ENCODE data around the gene FKBP10. TPM values are rescaled to one million over a fixed set of nuclear protein-coding genes. Genes with fewer than 3 reads are reported as not detected.

Gene FKBP10
- total and polyA plus RNA-seq, 9 of the 15 experiments (the other 6 are each of a cell fraction or from before 2014, with no cell fraction given) = 0.03 to 3.0 (median 1.4) TPM; not detected in 1

DNA sequence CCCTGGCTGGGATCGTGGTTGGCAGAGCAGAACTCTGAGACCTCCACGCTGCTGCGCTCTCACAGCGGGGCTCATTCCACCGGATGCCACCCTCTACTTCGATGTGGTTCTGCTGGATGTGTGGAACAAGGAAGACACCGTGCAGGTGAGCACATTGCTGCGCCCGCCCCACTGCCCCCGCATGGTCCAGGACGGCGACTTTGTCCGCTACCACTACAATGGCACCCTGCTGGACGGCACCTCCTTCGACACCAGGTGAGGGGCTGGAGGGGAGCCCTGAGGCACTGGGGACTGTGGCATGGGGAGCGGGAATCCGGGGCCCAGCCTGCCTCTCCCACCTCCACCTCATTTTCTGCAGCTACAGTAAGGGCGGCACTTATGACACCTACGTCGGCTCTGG lies 5.2 kb downstream of the FKBP10 start:
- WGBS (ENCODE audit: insufficient coverage, low coverage, missing lambda C conversion rate) = 88% methylated on average over 16 of the region's 20 CpGs
- POLR2A ChIA-PET = no interaction called here

DNA sequence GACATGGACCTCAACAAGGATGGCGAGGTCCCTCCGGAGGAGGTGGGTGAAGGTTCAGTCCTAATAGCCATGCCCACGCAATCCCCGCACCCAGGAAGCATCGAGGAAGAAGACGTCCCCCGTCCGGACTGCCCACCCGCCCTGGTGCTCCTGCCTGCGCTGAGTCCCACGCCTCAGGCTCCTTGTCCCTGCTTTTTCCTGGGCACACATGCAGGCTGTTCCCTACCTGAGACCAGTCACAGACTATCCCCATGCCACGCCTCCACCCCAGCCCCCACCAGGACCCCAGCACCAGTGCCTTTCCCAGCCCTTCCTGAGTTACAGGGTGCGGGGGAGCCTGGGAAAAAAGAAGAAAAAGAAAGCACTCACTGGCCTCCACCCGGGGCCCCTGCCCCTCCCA lies 9.0 kb downstream of the FKBP10 start:
- DNase-seq (ENCODE audit: extremely low read depth in 1 of 4, low spot score in 3 of 4) = peak in 1 of 4 experiments; percentile 14
- no peaks in the 10 kb centered on the region for H4K20me1 ChIP-seq (replicated peaks; ENCODE audit: control insufficient read depth, insufficient read depth, low read length)
- in situ Hi-C loops (cut with MboI) (no loop called here), intact Hi-C loops (cut with micrococcal nuclease) (no loop called here)
- no peaks in the 10 kb centered on the region for H3K27me3 ChIP-seq (ENCODE audit: control insufficient read depth in 2 of 2, insufficient read depth in 2 of 2, low read length in 2 of 2)
- no peak overlapping the region for H3K4me2 ChIP-seq (ENCODE audit: insufficient read depth, low read length)
- CTCF ChIA-PET (ENCODE audit: low intra/inter-chr PET ratio) = interaction anchor here (0.6 kb wide), 1 partner anchor 41 kb away, joined by 3 read pairs; no protein-coding TSS in a partner anchor
- 27% methylated on average over 5 of the region's 14 CpGs for WGBS (ENCODE audit: insufficient coverage, low coverage, missing lambda C conversion rate)
- no peak overlapping the region for H3K4me3 ChIP-seq
- H3K9ac ChIP-seq (ENCODE audit: insufficient read depth in 1 of 2, low read depth in 2 of 2, low read length in 2 of 2) = peak overlapping the region in 1 of 2 experiments; percentile 52; a peak in 2 of 4 replicates
- no peaks in the 10 kb centered on the region for H3K9me3 ChIP-seq (replicated peaks; ENCODE audit: control insufficient read depth, insufficient read depth, low read depth, low read length)
- H3K4me1 ChIP-seq (replicated peaks in 1 of 2; ENCODE audit: control insufficient read depth in 2 of 2, insufficient read depth in 2 of 2, low read length in 2 of 2) = peaks cover 2 to 40% of the 10 kb centered on the region in 2 experiments; a peak in 4 of 5 replicates
- BruUV-seq (replicated peaks) = no TSS peak
- FAIRE-seq = no peak
- peaks cover 19% of the 10 kb centered on the region; the same call in 1 of the 3 replicates for H3K36me3 ChIP-seq (ENCODE audit: control insufficient read depth, insufficient read depth, low read length)
- no peak overlapping the region for H3K27ac ChIP-seq (ENCODE audit: extremely low read depth, low read depth, low read length)
- no peaks in the 10 kb centered on the region for H3K9me1 ChIP-seq (ENCODE audit: control insufficient read depth, insufficient read depth, low read length)
- POLR2A ChIA-PET = interaction anchor here (1.2 to 1.5 kb wide), 2 partner anchors 15 to 20 kb away, joined by 3 to 6 read pairs; partner anchors contain the start of gene NT5C3B
- H2AFZ ChIP-seq (ENCODE audit: low read depth, low read length) = no peak overlapping the region
- ATAC-seq = no peak
- H3K79me2 ChIP-seq (ENCODE audit: control insufficient read depth, insufficient read depth, low read length) = no peaks in the 10 kb centered on the region
- TF ChIP-seq, protein P1, sequence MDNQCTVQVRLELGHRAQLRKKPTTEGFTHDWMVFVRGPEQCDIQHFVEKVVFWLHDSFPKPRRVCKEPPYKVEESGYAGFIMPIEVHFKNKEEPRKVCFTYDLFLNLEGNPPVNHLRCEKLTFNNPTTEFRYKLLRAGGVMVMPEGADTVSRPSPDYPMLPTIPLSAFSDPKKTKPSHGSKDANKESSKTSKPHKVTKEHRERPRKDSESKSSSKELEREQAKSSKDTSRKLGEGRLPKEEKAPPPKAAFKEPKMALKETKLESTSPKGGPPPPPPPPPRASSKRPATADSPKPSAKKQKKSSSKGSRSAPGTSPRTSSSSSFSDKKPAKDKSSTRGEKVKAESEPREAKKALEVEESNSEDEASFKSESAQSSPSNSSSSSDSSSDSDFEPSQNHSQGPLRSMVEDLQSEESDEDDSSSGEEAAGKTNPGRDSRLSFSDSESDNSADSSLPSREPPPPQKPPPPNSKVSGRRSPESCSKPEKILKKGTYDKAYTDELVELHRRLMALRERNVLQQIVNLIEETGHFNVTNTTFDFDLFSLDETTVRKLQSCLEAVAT (IDR thresholded peaks at IDR 0.05) = no peak
- TF ChIP-seq RFX5 (IDR thresholded peaks at IDR 0.05; ENCODE audit: low read depth, low read length) = no peak
- TF ChIP-seq, protein P2, sequence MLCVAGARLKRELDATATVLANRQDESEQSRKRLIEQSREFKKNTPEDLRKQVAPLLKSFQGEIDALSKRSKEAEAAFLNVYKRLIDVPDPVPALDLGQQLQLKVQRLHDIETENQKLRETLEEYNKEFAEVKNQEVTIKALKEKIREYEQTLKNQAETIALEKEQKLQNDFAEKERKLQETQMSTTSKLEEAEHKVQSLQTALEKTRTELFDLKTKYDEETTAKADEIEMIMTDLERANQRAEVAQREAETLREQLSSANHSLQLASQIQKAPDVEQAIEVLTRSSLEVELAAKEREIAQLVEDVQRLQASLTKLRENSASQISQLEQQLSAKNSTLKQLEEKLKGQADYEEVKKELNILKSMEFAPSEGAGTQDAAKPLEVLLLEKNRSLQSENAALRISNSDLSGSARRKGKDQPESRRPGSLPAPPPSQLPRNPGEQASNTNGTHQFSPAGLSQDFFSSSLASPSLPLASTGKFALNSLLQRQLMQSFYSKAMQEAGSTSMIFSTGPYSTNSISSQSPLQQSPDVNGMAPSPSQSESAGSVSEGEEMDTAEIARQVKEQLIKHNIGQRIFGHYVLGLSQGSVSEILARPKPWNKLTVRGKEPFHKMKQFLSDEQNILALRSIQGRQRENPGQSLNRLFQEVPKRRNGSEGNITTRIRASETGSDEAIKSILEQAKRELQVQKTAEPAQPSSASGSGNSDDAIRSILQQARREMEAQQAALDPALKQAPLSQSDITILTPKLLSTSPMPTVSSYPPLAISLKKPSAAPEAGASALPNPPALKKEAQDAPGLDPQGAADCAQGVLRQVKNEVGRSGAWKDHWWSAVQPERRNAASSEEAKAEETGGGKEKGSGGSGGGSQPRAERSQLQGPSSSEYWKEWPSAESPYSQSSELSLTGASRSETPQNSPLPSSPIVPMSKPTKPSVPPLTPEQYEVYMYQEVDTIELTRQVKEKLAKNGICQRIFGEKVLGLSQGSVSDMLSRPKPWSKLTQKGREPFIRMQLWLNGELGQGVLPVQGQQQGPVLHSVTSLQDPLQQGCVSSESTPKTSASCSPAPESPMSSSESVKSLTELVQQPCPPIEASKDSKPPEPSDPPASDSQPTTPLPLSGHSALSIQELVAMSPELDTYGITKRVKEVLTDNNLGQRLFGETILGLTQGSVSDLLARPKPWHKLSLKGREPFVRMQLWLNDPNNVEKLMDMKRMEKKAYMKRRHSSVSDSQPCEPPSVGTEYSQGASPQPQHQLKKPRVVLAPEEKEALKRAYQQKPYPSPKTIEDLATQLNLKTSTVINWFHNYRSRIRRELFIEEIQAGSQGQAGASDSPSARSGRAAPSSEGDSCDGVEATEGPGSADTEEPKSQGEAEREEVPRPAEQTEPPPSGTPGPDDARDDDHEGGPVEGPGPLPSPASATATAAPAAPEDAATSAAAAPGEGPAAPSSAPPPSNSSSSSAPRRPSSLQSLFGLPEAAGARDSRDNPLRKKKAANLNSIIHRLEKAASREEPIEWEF (CRISPR knock-in tag; IDR thresholded peaks at IDR 0.05) = no peak
- TF ChIP-seq CREM (IDR thresholded peaks at IDR 0.05; ENCODE audit: low read depth) = no peak
- no peak for TF ChIP-seq GTF2E2 (tag; IDR thresholded peaks at IDR 0.05)

More for the DNA sequence above, 5.2 kb downstream of the FKBP10 start:
- Histone ChIP-seq H3K27me3 (ENCODE audit: control insufficient read depth in 2 of 2, insufficient read depth in 2 of 2, low read length in 2 of 2) (no peaks in the 10 kb centered on the region), H3K9ac (ENCODE audit: insufficient read depth in 1 of 2, low read depth in 2 of 2, low read length in 2 of 2) (no peak overlapping the region), H2AFZ (ENCODE audit: low read depth, low read length) (peak overlapping the region; percentile 57; the same call in 1 of the 2 replicates), H4K20me1 (replicated peaks; ENCODE audit: control insufficient read depth, insufficient read depth, low read length) (no peaks in the 10 kb centered on the region), H3K4me3 (no peak overlapping the region), H3K79me2 (ENCODE audit: control insufficient read depth, insufficient read depth, low read length) (no peaks in the 10 kb centered on the region), H3K27ac (ENCODE audit: extremely low read depth, low read depth, low read length) (no peak overlapping the region), H3K9me3 (replicated peaks; ENCODE audit: control insufficient read depth, insufficient read depth, low read depth, low read length) (no peaks in the 10 kb centered on the region), H3K36me3 (ENCODE audit: control insufficient read depth, insufficient read depth, low read length) (no peaks in the 10 kb centered on the region), H3K9me1 (ENCODE audit: control insufficient read depth, insufficient read depth, low read length) (no peaks in the 10 kb centered on the region), H3K4me1 (replicated peaks in 1 of 2; ENCODE audit: control insufficient read depth in 2 of 2, insufficient read depth in 2 of 2, low read length in 2 of 2) (peaks cover 2 to 41% of the 10 kb centered on the region in 2 experiments; a peak in 4 of 5 replicates), H3K4me2 (ENCODE audit: insufficient read depth, low read length) (no peak overlapping the region)
- in situ Hi-C loops (cut with MboI) = no loop called here
- CTCF ChIA-PET (ENCODE audit: low intra/inter-chr PET ratio) = no interaction called here
- TF ChIP-seq, protein P3, sequence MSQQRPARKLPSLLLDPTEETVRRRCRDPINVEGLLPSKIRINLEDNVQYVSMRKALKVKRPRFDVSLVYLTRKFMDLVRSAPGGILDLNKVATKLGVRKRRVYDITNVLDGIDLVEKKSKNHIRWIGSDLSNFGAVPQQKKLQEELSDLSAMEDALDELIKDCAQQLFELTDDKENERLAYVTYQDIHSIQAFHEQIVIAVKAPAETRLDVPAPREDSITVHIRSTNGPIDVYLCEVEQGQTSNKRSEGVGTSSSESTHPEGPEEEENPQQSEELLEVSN (IDR thresholded peaks at IDR 0.05; ENCODE audit: borderline replicate concordance in 1 of 2, extremely low read depth in 1 of 2, insufficient read depth in 1 of 2, insufficient read length in 1 of 2, low read depth in 1 of 2, low read length in 1 of 2, poor library complexity in 1 of 2, severe bottlenecking in 1 of 2) = peak in 1 of 2 experiments; percentile 23
- TF ChIP-seq RFX1 (IDR thresholded peaks at IDR 0.05) = no peak
- ATAC-seq = no peak
- intact Hi-C loops (cut with micrococcal nuclease) = no loop called here
- DNase-seq (ENCODE audit: extremely low read depth in 1 of 4, low spot score in 3 of 4) = no peak
- no peak for FAIRE-seq
- BruUV-seq (replicated peaks) = no TSS peak

Measured in K562 (cell line).